Fibroblast of lung (primary cell): ENCODE measurements around the gene AK8. TPM values are rescaled to one million over a fixed set of nuclear protein-coding genes. Genes with fewer than 3 reads are reported as not detected.

Experiments
- DNase-seq, 2 donors: peaks; one replicate each; pipeline versions ENCODE4 v3.0.0 to v3.0.0-alpha.2; 2010; ENCODE audit warnings: low read depth in 2 of 2
- H2AFZ ChIP-seq: 2 replicates; pipeline ENCODE4 v1.5.1; 2012; ENCODE audit warnings: low read length, control low read depth, inconsistent platforms
- H3K27ac ChIP-seq: 2 replicates; pipeline ENCODE4 v1.5.1; 2011; ENCODE audit warnings: low read length, control low read depth; ENCODE audit not compliant: insufficient read depth
- H3K27me3 ChIP-seq: 2 replicates; pipeline ENCODE4 v1.5.1; 2011; ENCODE audit warnings: mild to moderate bottlenecking, low read length; ENCODE audit not compliant: control insufficient read depth, insufficient read depth
- H3K36me3 ChIP-seq: 2 replicates; pipeline ENCODE4 v1.5.1; 2011; ENCODE audit warnings: low read length; ENCODE audit not compliant: control insufficient read depth, insufficient read depth
- H3K4me1 ChIP-seq: 2 replicates; pipeline ENCODE4 v1.5.1; 2011; ENCODE audit warnings: low read length; ENCODE audit not compliant: control insufficient read depth, insufficient read depth; ENCODE audit errors: extremely low read depth
- H3K4me2 ChIP-seq: 2 replicates; pipeline ENCODE4 v1.5.1; 2011; ENCODE audit warnings: low read length, control low read depth; ENCODE audit not compliant: insufficient read depth; ENCODE audit errors: extremely low read depth
- H3K4me3 ChIP-seq, 4 experiments: fragments of 200-600 bp in 1 of 4; sonication (generic) in 1 of 4; replicated peaks in 1 of 4; 2 replicates each; pipeline ENCODE4 v1.5.1; 2011 to 2016; ENCODE audit warnings: low read length in 4 of 4, low read depth in 3 of 4, mild to moderate bottlenecking in 3 of 4, control low read depth in 2 of 4, inconsistent platforms in 1 of 4, mixed read lengths in 1 of 4; ENCODE audit not compliant: insufficient read depth in 1 of 4; ENCODE audit errors: control extremely low read depth in 1 of 4
- H3K79me2 ChIP-seq: 2 replicates; pipeline ENCODE4 v1.5.1; 2012; ENCODE audit warnings: mild to moderate bottlenecking, low read length, inconsistent platforms; ENCODE audit not compliant: control insufficient read depth, insufficient read depth
- H3K9ac ChIP-seq: 2 replicates; pipeline ENCODE4 v1.5.1; 2011; ENCODE audit warnings: mild to moderate bottlenecking, low read length, control low read depth; ENCODE audit not compliant: insufficient read depth
- H3K9me3 ChIP-seq: 2 replicates; pipeline ENCODE4 v1.5.1; 2012; ENCODE audit warnings: low read depth, low read length; ENCODE audit not compliant: control insufficient read depth, insufficient read depth
- H4K20me1 ChIP-seq: 2 replicates; pipeline ENCODE4 v1.5.1; 2011; ENCODE audit warnings: low read length; ENCODE audit not compliant: control insufficient read depth, insufficient read depth; ENCODE audit errors: extremely low read depth
- CTCF ChIP-seq, 2 donors: IDR thresholded peaks in 1 of 2; conservative IDR thresholded peaks in 1 of 2; 1 replicate in 1 of 2; 2 replicates in 1 of 2; pipeline ENCODE4 v1.5.1; 2011 to 2012; ENCODE audit warnings: low read length in 2 of 2, control low read depth in 1 of 2, inconsistent platforms in 1 of 2, low read depth in 1 of 2, mild to moderate bottlenecking in 1 of 2
- EZH2 ChIP-seq: IDR thresholded peaks from 2 replicates; pipeline ENCODE4 v1.5.1; 2012; ENCODE audit warnings: low read length, control low read depth, mild to moderate bottlenecking; ENCODE audit errors: missing control alignments
- polyA plus RNA-seq, 2 donors: library from polyadenylated mRNA; depleted of rRNA in 1 of 2; stranded (reverse) in 1 of 2; unstranded in 1 of 2; fragments of >200 nt; gene quantifications; 2 replicates each; pipeline ENCODE4 v1.2.1, GENCODE V29; 2011 to 2012; ENCODE audit warnings: missing spikeins in 1 of 2
- total RNA-seq: library from RNA; depleted of rRNA; stranded (reverse); fragments of >200 nt; gene quantifications from 2 replicates; pipeline ENCODE4 v1.2.1, GENCODE V29; 2014

AK8 gene
- total and polyA plus RNA-seq, 2 donors (not counting 1 experiment from before 2014, with no cell fraction given) = 0.17 to 0.50 TPM

DNA sequence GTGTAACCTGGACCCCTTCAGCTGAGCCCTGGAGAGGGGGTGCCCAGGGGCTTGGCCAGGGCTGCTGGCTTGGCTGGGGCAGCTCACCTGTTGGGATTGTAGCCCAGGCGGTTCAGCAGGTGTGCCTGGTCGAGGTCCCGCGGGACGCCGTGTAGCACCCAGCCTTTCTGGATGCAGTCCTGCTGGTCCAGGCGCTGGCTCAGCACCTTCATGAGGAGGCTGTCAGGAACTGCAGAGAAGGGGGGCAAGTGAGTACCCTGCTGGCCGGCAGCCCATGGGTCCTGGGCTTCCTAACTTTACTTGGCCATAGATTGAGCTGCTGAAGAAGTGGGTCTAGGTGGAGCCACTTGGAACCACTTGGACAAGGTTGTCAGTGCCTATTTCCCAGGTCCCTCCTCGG lies 85.5 kb downstream of the AK8 start:
- no peak for DNase-seq
- Histone ChIP-seq H3K4me2 (no peak overlapping the region), H2AFZ (no peak overlapping the region), H3K4me1 (no peaks in the 10 kb centered on the region), H3K27ac (no peak overlapping the region), H3K4me3 (no peak overlapping the region), H3K36me3 (no peaks in the 10 kb centered on the region), H3K79me2 (no peaks in the 10 kb centered on the region), H4K20me1 (no peaks in the 10 kb centered on the region), H3K9me3 (no peaks in the 10 kb centered on the region), H3K9ac (no peak overlapping the region), H3K27me3 (peaks cover 4% of the 10 kb centered on the region)
- TF ChIP-seq CTCF (conservative IDR thresholded peaks at IDR 0.05 in 1 of 2, IDR thresholded peaks at IDR 0.05 in 1 of 2; ENCODE audit: low read depth in 1 of 2, low read length in 2 of 2) (no peak), EZH2 (no peak)

DNA sequence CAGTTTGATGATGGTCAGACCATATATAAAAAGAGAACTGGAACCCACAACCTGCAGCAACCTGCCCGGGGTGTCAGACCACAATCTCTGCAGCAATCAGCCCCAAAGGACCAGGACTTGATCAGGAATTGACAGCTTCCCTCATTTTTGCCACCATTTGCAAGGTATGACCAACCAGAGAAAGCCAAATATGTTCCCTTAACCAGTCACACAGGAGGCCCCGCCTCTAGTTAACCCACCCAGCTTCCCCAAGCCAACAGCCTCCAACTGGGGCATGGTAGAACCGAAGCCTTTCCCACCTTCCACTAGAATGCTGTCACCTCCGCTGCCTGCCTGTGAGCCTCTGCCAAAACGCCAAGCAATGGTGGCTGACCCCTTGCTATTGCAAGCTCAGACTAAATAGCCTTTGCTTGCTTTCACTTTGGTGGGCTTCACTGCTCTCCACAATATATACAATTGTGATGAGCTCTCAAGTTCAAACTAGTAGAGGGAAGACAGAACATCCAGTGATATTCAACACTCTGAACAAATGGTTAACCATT lies 86.3 kb downstream of the AK8 start:
- Histone ChIP-seq H3K27me3 (peaks cover 8% of the 10 kb centered on the region), H3K4me3 (no peak overlapping the region), H3K79me2 (no peaks in the 10 kb centered on the region), H3K4me1 (no peaks in the 10 kb centered on the region), H3K36me3 (no peaks in the 10 kb centered on the region), H2AFZ (no peak overlapping the region), H3K27ac (no peak overlapping the region), H3K4me2 (no peak overlapping the region), H4K20me1 (no peaks in the 10 kb centered on the region), H3K9ac (no peak overlapping the region), H3K9me3 (no peaks in the 10 kb centered on the region)
- no peak for DNase-seq
- no peak for TF ChIP-seq EZH2
- TF ChIP-seq CTCF (conservative IDR thresholded peaks at IDR 0.05 in 1 of 2, IDR thresholded peaks at IDR 0.05 in 1 of 2; ENCODE audit: low read depth in 1 of 2, low read length in 2 of 2) = no peak

DNA sequence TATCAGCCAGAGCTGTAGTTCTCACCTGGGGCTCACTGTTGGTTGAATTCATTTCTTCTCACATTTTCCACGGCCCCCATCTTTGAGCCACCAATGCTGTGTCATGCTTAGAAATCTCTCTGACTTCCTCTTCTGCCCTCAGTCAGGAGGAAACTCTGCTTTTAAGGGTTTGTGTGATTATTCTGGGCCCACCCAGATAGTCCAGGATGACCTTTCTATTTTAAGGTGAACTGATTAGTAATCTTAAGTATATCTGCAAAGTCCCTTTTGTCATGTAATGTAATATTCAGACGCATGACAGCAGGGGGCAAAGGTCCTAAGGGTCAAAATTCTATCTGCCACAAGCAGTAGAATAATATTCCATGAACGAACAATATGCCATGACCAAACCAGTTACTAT lies 88.4 kb downstream of the AK8 start:
- no peak for DNase-seq
- no peaks in the 10 kb centered on the region for H3K9me3 ChIP-seq
- no peak for TF ChIP-seq EZH2
- no peak for TF ChIP-seq CTCF (conservative IDR thresholded peaks at IDR 0.05 in 1 of 2, IDR thresholded peaks at IDR 0.05 in 1 of 2; ENCODE audit: low read depth in 1 of 2, low read length in 2 of 2)
- no peak overlapping the region for H3K9ac ChIP-seq
- H3K4me3 ChIP-seq = no peak overlapping the region
- no peaks in the 10 kb centered on the region for H4K20me1 ChIP-seq
- no peak overlapping the region for H2AFZ ChIP-seq
- no peaks in the 10 kb centered on the region for H3K79me2 ChIP-seq
- H3K4me1 ChIP-seq = no peaks in the 10 kb centered on the region
- no peak overlapping the region for H3K4me2 ChIP-seq
- peaks cover 11% of the 10 kb centered on the region for H3K27me3 ChIP-seq
- H3K27ac ChIP-seq = no peak overlapping the region
- H3K36me3 ChIP-seq = no peaks in the 10 kb centered on the region
